Stimulated activated CD8-positive, alpha-beta memory T cell treated with anti-CD3 and anti-CD28 coated beads, Interleukin-7, amount 100 ng/mL, for 48 hours (primary cell): Measurements from ENCODE around the gene DIRAS1.

Experiments
- DNase-seq, 2 donors: peaks; one replicate each; pipeline ENCODE4 v3.0.0-alpha.2; 2020; ENCODE audit warnings: low read depth in 1 of 2; ENCODE audit errors: extremely low read depth in 1 of 2

DIRAS1 gene

GRCh38 chr19:2720777-2721569, at the start of gene DIRAS1:
DIRAS1 (minus strand) TSS chr19:2721372; CDS start chr19:2717806, 3,566 bp downstream.
- DNase-seq = no peak

- DNase-seq = no peak
Measured at GRCh38 chr19:2770055-2771013, 49.2 kb upstream of the DIRAS1 start.

- no peak for DNase-seq
Measured at GRCh38 chr19:2769218-2769617, 48.0 kb upstream of the DIRAS1 start.

GRCh38 chr19:2768365-2769132, 47.4 kb upstream of the DIRAS1 start:
- no peak for DNase-seq

DNA sequence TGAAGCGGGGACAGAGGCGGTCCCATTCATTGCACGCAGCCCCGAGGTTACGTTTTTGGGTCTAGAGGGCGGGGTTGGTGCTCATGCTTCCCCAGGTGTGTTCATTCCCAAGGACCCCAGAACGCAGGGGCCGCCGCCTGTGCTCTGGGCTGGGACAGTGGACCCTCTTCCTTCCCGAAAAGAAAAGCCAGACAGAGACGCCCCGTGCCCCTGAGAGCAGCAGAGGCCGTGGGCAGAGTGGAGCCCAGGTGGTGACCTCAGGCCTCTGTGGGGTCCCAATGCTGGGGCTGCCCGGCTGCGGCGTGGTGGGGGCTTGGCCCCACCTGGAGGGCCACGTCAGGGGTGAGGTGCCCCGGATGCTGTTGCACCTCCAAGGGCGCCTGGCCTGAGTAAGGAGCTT, 46.5 kb upstream of the DIRAS1 start:
- DNase-seq = no peak

DNA sequence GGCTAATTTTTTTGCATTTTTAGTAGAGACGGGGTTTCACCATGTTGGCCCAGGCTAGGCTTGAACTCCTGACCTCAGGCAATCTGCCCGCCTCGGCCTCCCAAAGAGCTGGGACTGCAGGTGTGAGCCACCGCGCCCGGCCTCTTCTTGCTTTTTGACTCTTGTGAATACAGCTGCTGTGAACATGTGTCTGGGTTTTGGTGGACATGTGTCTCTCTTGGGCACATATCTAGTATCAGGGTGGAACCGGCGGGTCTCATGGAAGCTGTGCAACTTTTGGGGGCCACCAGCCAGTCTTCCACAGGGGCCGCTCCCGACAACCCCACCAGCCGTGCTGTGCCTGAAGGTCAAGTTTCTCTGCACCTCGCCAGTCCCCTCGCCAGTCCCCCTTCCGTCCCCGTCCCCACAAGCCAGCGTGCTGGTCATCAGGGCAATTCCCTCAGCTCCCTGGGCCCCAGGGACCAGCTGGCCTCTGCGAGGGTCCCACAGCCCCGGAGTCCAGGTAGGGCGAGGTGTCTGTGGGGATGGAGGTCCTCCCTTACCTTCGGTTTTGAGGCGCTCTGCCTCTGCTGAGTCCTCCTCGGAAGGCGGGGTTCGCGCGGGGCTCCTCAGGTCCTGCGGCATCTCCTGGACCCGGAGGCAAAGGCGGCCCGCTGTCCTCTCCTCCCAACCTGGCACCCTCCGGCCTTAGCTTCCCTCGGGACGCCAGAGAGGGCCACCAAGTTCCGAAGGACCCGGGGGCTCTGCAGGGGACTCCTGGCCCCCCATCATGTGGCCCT, 45.6 kb upstream of the DIRAS1 start:
- no peak for DNase-seq

GRCh38 chr19:2765376-2765775, 44.2 kb upstream of the DIRAS1 start:
- no peak for DNase-seq

- no peak for DNase-seq
Measured at GRCh38 chr19:2764945-2765344, 43.8 kb upstream of the DIRAS1 start.

GRCh38 chr19:2763687-2764086, 42.5 kb upstream of the DIRAS1 start:
- no peak for DNase-seq

DNA sequence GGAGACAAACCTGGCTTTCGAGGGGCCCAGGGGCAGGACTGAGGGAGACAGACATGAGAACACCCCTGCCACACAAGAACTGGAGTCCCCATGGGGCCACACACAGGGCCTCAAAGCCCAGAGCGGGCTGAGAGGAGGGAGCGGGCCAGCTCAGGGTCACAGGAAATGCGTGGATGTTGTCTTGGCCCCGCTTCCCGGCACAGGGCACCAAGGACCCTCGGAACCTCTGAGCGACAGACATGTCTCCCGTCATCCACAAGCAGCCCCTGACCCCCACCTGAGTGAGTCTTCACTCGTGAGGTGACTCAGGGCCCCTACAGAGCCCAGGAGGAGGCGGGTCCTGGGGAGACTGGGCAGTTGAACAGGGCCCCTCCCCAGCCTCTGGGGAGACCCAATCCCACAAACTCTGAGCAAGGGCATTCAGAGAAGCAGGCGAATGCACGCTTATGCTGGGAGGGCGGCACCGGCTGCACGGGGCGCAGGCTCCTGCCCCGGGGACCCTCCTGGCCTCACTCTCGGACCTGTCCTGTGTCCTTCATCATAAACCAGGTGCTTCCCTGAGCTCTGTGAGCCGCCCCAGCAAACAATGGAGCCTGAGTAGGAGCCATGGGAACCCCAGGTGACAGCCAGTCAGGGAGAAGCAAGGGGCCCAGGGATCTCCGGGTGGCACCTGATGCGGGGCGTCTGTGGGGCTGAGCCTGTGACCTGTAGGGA, 41.8 kb upstream of the DIRAS1 start:
- no peak for DNase-seq

- DNase-seq = no peak
Measured at GRCh38 chr19:2761876-2762782, 41.0 kb upstream of the DIRAS1 start.

DNA sequence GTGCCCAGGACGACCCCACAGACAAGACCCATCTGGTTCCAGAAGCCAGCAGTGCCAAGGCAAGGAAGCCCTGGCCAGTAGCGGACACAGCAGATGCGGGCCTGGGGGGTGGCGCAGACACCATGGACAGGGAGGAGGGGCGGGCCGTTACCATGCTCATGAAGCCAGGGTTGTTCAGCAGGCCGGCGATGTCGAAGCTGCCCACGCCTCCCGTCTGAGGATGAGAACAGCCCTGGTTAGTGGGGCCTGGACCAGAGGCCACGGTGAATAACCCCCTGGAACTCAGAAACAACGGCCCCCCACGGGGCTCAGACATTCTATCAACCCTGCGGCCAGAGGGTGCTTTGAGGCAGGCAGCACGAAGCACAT, 40.1 kb upstream of the DIRAS1 start:
- DNase-seq = no peak

DNA sequence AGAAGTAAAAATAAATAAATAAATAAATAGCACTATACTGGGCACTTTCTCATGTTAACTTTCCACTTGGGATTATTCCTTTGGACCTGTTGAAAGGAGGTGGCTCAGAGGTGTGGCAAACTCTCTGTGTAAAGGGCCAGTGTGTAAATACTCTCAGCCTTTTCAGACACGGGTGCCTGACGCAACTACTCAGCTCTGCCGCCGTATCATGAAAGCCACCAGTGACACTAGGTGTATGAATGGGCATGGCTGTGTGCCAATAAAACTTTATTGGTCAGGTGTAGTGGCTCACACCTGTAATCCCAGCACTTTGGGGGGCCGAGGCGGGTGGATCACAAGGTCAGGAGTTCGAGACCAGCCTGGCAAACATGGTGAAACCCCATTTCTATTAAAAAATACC, 38.8 kb upstream of the DIRAS1 start:
- DNase-seq = no peak

GRCh38 chr19:2759362-2759761, 38.2 kb upstream of the DIRAS1 start:
- no peak for DNase-seq

- DNase-seq = no peak
Measured at GRCh38 chr19:2758601-2759313, 37.6 kb upstream of the DIRAS1 start.

DNA sequence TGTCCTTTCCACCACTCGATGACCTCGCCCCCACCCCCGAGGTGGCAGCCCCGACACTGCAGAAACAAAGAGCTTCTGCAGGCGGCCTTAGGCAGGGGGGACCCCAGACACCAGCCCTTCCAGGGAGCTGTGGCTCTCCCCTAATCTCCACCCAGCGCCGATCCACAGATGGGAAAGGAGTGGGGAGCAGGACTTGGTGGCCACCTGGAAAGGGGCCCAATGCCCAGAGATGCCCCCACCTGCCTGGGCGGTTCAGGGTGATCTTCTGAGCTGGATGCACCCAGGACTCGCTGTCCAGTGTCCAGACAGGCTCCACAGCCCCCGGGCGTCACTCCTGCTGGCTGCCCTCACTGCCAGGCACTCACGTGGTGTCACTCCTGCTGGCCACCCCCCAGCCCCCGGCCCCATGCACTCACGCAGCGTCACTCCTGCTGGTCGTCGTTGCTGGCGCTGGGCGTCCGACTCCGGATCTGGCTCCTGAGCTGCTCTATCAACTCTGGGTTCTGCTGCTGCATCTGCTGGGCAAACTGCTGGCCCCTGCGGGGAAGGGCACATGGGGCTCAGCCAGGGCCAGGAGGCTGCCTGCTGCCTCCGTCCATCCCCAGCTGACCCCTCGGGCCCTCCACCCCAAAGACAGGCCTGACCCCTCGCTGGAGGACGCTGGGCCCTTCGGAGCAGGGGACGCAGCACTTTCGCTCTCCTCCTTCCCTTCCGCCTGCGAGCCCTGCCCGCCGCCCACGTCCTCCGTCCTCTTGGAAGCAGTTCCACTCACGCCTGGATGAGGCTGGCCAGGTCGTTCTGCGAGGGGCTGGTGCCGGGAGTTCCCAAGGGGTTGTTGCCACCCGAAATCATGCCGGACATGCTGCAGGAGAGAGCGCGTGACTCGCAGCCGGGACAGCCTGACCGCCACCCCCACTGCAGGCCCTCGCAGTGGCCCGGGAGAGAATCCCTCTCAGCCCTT, 36.0 kb upstream of the DIRAS1 start:
- DNase-seq = no peak

GRCh38 chr19:2756477-2756876, 35.3 kb upstream of the DIRAS1 start:
- DNase-seq = no peak
